Fibroblast of lung (primary cell): ENCODE measurements around the gene HOXB13.

Experiments
- CTCF ChIP-seq, 2 donors: IDR thresholded peaks in 1 of 2; conservative IDR thresholded peaks in 1 of 2; 1 replicate in 1 of 2; 2 replicates in 1 of 2; pipeline ENCODE4 v1.5.1; 2011 to 2012; ENCODE audit warnings: low read length in 2 of 2, control low read depth in 1 of 2, inconsistent platforms in 1 of 2, low read depth in 1 of 2, mild to moderate bottlenecking in 1 of 2
- EZH2 ChIP-seq: IDR thresholded peaks from 2 replicates; pipeline ENCODE4 v1.5.1; 2012; ENCODE audit warnings: low read length, control low read depth, mild to moderate bottlenecking; ENCODE audit errors: missing control alignments

DNA sequence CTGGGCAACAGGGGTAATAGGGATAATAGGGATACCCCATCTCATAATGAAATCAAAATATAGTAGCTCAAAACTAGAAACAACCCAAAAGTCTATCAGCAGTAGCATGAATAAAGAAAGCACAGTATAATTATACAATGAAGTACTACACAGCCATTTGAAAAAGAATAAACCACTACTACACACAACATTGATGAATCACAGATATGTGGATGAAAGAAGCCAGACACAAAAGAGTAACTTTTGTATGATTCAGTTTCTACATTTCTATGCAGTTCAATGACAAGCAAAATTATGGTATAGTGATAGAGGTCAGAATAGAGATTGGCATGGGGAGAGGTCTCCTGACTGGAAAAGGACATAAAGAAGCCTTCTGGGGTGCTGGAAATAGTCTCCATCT is 2.8 kb upstream of the HOXB13 start:
- TF ChIP-seq CTCF (conservative IDR thresholded peaks at IDR 0.05 in 1 of 2, IDR thresholded peaks at IDR 0.05 in 1 of 2; ENCODE audit: low read depth in 1 of 2, low read length in 2 of 2) (no peak), EZH2 (no peak)
